ENCODE results near the gene WDR33. TPM values are rescaled to one million over a fixed set of nuclear protein-coding genes. Genes with fewer than 3 reads are reported as not detected.

WDR33 gene
- total RNA-seq, 1 experiment from 2014 or later = 36.6 TPM

- Histone ChIP-seq H3K27me3 (replicated peaks) (no peaks in the 10 kb centered on the region), H3K9me3 (replicated peaks) (no peaks in the 10 kb centered on the region), H3K27ac (no peak overlapping the region), H3K4me1 (replicated peaks) (peaks cover 4% of the 10 kb centered on the region; the same call in 1 of the 2 replicates), H3K4me3 (no peak overlapping the region), H3K36me3 (no peaks in the 10 kb centered on the region; the same call in 1 of the 2 replicates)
- DNase-seq (ENCODE audit: low read depth in 1 of 2, low spot score in 2 of 2) = no peak
Measured at GRCh38 chr2:127679680-127680361, 131.2 kb downstream of the WDR33 start.

- H3K27ac ChIP-seq = no peak overlapping the region
- H3K4me1 ChIP-seq (replicated peaks) = peaks cover 12% of the 10 kb centered on the region
- H3K36me3 ChIP-seq = no peaks in the 10 kb centered on the region; the same call in 1 of the 2 replicates
- H3K4me3 ChIP-seq = no peak overlapping the region
- no peak for DNase-seq (ENCODE audit: low read depth in 1 of 2, low spot score in 2 of 2)
- H3K9me3 ChIP-seq (replicated peaks) = no peaks in the 10 kb centered on the region
- no peaks in the 10 kb centered on the region for H3K27me3 ChIP-seq (replicated peaks)
Measured at GRCh38 chr2:127678991-127679390, 132.0 kb downstream of the WDR33 start.

- no peaks in the 10 kb centered on the region for H3K9me3 ChIP-seq (replicated peaks)
- DNase-seq (ENCODE audit: low read depth in 1 of 2, low spot score in 2 of 2) = no peak
- H3K4me1 ChIP-seq (replicated peaks) = peaks cover 17% of the 10 kb centered on the region
- H3K36me3 ChIP-seq = no peaks in the 10 kb centered on the region; the same call in 1 of the 2 replicates
- no peak overlapping the region for H3K27ac ChIP-seq
- H3K27me3 ChIP-seq (replicated peaks) = no peaks in the 10 kb centered on the region
- H3K4me3 ChIP-seq = no peak overlapping the region
Measured at GRCh38 chr2:127678531-127678930, 132.4 kb downstream of the WDR33 start.

GRCh38 chr2:127676906-127677305 lies 134.1 kb downstream of the WDR33 start:
- Histone ChIP-seq H3K4me3 (no peak overlapping the region), H3K27me3 (replicated peaks) (no peaks in the 10 kb centered on the region), H3K4me1 (replicated peaks) (peaks cover 31% of the 10 kb centered on the region), H3K27ac (no peak overlapping the region), H3K9me3 (replicated peaks) (no peaks in the 10 kb centered on the region), H3K36me3 (no peaks in the 10 kb centered on the region; the same call in none of the 2 replicates)
- no peak for DNase-seq (ENCODE audit: low read depth in 1 of 2, low spot score in 2 of 2)

GRCh38 chr2:127675331-127676261 lies 135.4 kb downstream of the WDR33 start, which contains the start of gene LIMS2:
TSS of gene LIMS2 (minus strand) at chr2:127675530. CDS start at chr2:127675024, 506 bp downstream.
- peak within 1 kb of the TSS; percentile 85 for H3K4me3 ChIP-seq
- no peaks in the 10 kb centered on the region for H3K27me3 ChIP-seq (replicated peaks)
- peak; percentile 49 to 71 for DNase-seq (ENCODE audit: low read depth in 1 of 2, low spot score in 2 of 2)
- H3K36me3 ChIP-seq = no peaks in the 10 kb centered on the region; the same call in none of the 2 replicates
- H3K9me3 ChIP-seq (replicated peaks) = no peaks in the 10 kb centered on the region
- no peak within 1 kb of the TSS for H3K27ac ChIP-seq
- H3K4me1 ChIP-seq (replicated peaks) = peaks cover 31% of the 10 kb centered on the region

GRCh38 chr2:127674241-127675209 lies 136.4 kb downstream of the WDR33 start:
- Histone ChIP-seq H3K27me3 (replicated peaks) (no peaks in the 10 kb centered on the region), H3K4me1 (replicated peaks) (peaks cover 31% of the 10 kb centered on the region), H3K36me3 (peaks cover 4% of the 10 kb centered on the region), H3K4me3 (peak overlapping the region; percentile 85), H3K27ac (no peak overlapping the region), H3K9me3 (replicated peaks) (no peaks in the 10 kb centered on the region)
- peak; percentile 31 to 39 for DNase-seq (ENCODE audit: low read depth in 1 of 2, low spot score in 2 of 2)

GRCh38 chr2:127673291-127674069 lies 137.5 kb downstream of the WDR33 start:
- Histone ChIP-seq H3K9me3 (replicated peaks) (no peaks in the 10 kb centered on the region), H3K4me3 (peak overlapping the region; percentile 85; the same call in 1 of the 2 replicates), H3K36me3 (peaks cover 4% of the 10 kb centered on the region), H3K27me3 (replicated peaks) (no peaks in the 10 kb centered on the region), H3K4me1 (replicated peaks) (peaks cover 31% of the 10 kb centered on the region), H3K27ac (no peak overlapping the region)
- DNase-seq (ENCODE audit: low read depth in 1 of 2, low spot score in 2 of 2) = no peak

GRCh38 chr2:127672341-127673224 lies 138.4 kb downstream of the WDR33 start:
- Histone ChIP-seq H3K27ac (no peak overlapping the region), H3K27me3 (replicated peaks) (no peaks in the 10 kb centered on the region), H3K4me1 (replicated peaks) (peaks cover 31% of the 10 kb centered on the region), H3K36me3 (peaks cover 4% of the 10 kb centered on the region), H3K9me3 (replicated peaks) (no peaks in the 10 kb centered on the region), H3K4me3 (no peak overlapping the region)
- no peak for DNase-seq (ENCODE audit: low read depth in 1 of 2, low spot score in 2 of 2)

GRCh38 chr2:127671557-127672302 lies 139.2 kb downstream of the WDR33 start:
- H3K4me3 ChIP-seq = no peak overlapping the region
- H3K27me3 ChIP-seq (replicated peaks) = no peaks in the 10 kb centered on the region
- peaks cover 31% of the 10 kb centered on the region for H3K4me1 ChIP-seq (replicated peaks)
- no peaks in the 10 kb centered on the region for H3K9me3 ChIP-seq (replicated peaks)
- H3K36me3 ChIP-seq = peaks cover 4% of the 10 kb centered on the region
- DNase-seq (ENCODE audit: low read depth in 1 of 2, low spot score in 2 of 2) = no peak
- H3K27ac ChIP-seq = no peak overlapping the region

- Histone ChIP-seq H3K27me3 (replicated peaks) (no peaks in the 10 kb centered on the region), H3K27ac (no peak overlapping the region), H3K4me3 (no peak overlapping the region), H3K9me3 (replicated peaks) (no peaks in the 10 kb centered on the region), H3K36me3 (peaks cover 4% of the 10 kb centered on the region), H3K4me1 (replicated peaks) (peaks cover 28% of the 10 kb centered on the region)
- DNase-seq (ENCODE audit: low read depth in 1 of 2, low spot score in 2 of 2) = no peak
Measured at GRCh38 chr2:127670957-127671290, 140.0 kb downstream of the WDR33 start.

- no peak overlapping the region for H3K27ac ChIP-seq
- no peak for DNase-seq (ENCODE audit: low read depth in 1 of 2, low spot score in 2 of 2)
- H3K36me3 ChIP-seq = peaks cover 4% of the 10 kb centered on the region
- peaks cover 27% of the 10 kb centered on the region for H3K4me1 ChIP-seq (replicated peaks)
- no peaks in the 10 kb centered on the region for H3K27me3 ChIP-seq (replicated peaks)
- no peak overlapping the region for H3K4me3 ChIP-seq
- no peaks in the 10 kb centered on the region for H3K9me3 ChIP-seq (replicated peaks)
Measured at GRCh38 chr2:127670055-127670956, 140.7 kb downstream of the WDR33 start.
